KMS-11 (cell line): ENCODE measurements around the gene EEFSEC.
"Not testable (repeated sequence)": the region's sequence is repeated elsewhere in the genome, so short reads cannot be mapped to it uniquely, and the experiment has no call there.

Experiments used
- H2AFZ ChIP-seq: fragments of 200-600 bp; sonication (generic); 2 replicates; pipeline ENCODE4 v1.6.1; 2016; ENCODE audit warnings: antibody characterized with exemption, mixed run types, low read depth
- H3K27ac ChIP-seq: fragments of 200-600 bp; sonication (generic); 2 replicates; pipeline ENCODE4 v1.6.1; 2016; ENCODE audit warnings: mild to moderate bottlenecking, mixed run types
- H3K27me3 ChIP-seq: fragments of 200-600 bp; sonication (generic); 2 replicates; pipeline ENCODE4 v1.6.1; 2017; ENCODE audit warnings: mild to moderate bottlenecking, low read depth, mixed run types, moderate library complexity; ENCODE audit not compliant: insufficient read depth
- H3K36me3 ChIP-seq: fragments of 200-600 bp; sonication (generic); 2 replicates; pipeline ENCODE4 v1.6.1; 2017; ENCODE audit warnings: mild to moderate bottlenecking, mixed run types; ENCODE audit not compliant: insufficient read depth
- H3K4me1 ChIP-seq: fragments of 200-600 bp; sonication (generic); 2 replicates; pipeline ENCODE4 v1.6.1; 2016; ENCODE audit warnings: mild to moderate bottlenecking, low read depth, mixed run types; ENCODE audit not compliant: poor library complexity, severe bottlenecking
- H3K4me2 ChIP-seq: fragments of 200-600 bp; sonication (generic); 2 replicates; pipeline ENCODE4 v1.7.0; 2016; ENCODE audit warnings: mild to moderate bottlenecking, mixed run types
- H3K4me3 ChIP-seq: fragments of 200-600 bp; sonication (generic); IDR thresholded peaks from 2 replicates; pipeline ENCODE4 v1.6.1; 2017; ENCODE audit warnings: low read depth, low read length, mixed read lengths; ENCODE audit not compliant: insufficient read depth
- H3K79me2 ChIP-seq: fragments of 200-600 bp; sonication (generic); 2 replicates; pipeline ENCODE4 v1.6.1; 2016; ENCODE audit warnings: low read depth, mixed run types; ENCODE audit not compliant: insufficient read depth
- H3K9ac ChIP-seq: fragments of 200-600 bp; sonication (generic); 2 replicates; pipeline ENCODE4 v1.6.1; 2016; ENCODE audit warnings: mild to moderate bottlenecking, mixed run types
- H4K20me1 ChIP-seq: fragments of 200-600 bp; sonication (generic); 2 replicates; pipeline ENCODE4 v1.6.1; 2016; ENCODE audit warnings: mild to moderate bottlenecking, mixed run types; ENCODE audit not compliant: insufficient read depth
- CTCF ChIP-seq: fragments of 200-600 bp; sonication (generic); conservative IDR thresholded peaks from 2 replicates; pipeline ENCODE4 v1.6.1; 2017; ENCODE audit warnings: low read depth, mild to moderate bottlenecking, antibody characterized with exemption, low read length, moderate library complexity, mixed read lengths

The EEFSEC gene

DNA sequence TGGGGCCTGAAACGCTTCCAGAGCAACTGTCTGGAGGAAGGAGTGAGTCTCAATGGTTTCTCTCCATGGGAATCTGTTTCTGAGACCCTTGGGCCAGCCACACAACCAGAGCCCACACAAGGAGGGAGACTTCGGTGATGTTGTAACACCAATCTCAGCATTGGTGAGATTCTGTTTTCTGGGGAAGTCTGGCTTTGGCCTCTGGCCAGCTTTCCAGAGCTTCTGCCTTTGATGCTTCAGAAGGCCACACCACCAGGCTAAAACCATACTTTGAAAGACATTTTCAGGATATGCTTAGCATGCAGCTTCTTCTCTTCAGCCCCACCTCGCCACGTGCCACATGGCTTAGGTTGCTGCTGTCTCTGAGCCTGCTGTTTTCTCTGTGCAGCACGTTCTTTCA is 3.6 kb upstream of the EEFSEC start:
- Histone ChIP-seq H3K4me2 (no peak overlapping the region), H2AFZ (no peak overlapping the region), H3K4me1 (peaks cover 6% of the 10 kb centered on the region), H3K9ac (no peak overlapping the region), H3K36me3 (no peaks in the 10 kb centered on the region), H3K27me3 (no peaks in the 10 kb centered on the region), H3K27ac (no peak overlapping the region), H3K4me3 (no peak overlapping the region), H4K20me1 (no peaks in the 10 kb centered on the region), H3K79me2 (peaks cover 7% of the 10 kb centered on the region)
- no peak for TF ChIP-seq CTCF

DNA sequence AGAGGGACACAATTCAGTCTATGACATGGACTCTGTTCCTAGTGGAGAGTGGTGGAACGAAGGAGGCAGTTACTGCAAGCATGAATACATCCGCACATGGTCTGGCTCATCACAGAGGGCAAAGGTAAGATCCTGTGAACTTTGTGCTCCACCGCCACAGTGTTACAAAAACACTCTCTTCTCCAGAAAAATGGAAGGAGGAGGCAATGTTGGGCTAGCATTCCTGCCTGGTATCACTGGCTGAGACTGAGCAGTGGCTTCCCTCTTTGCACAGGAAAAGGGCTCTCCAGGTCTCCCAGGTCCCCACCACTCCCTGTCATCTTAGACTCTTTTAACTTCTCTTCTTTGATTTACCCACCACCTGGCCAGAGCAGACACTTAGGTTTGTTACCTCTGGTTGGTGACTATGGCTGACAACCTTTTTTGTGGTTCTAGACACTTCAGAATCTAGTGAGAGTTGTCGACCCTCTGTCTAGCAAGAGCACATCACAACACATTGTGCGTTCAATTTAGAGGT is 1.5 kb upstream of the EEFSEC start:
- Histone ChIP-seq H3K4me3 (no peak overlapping the region), H2AFZ (no peak overlapping the region)

DNA sequence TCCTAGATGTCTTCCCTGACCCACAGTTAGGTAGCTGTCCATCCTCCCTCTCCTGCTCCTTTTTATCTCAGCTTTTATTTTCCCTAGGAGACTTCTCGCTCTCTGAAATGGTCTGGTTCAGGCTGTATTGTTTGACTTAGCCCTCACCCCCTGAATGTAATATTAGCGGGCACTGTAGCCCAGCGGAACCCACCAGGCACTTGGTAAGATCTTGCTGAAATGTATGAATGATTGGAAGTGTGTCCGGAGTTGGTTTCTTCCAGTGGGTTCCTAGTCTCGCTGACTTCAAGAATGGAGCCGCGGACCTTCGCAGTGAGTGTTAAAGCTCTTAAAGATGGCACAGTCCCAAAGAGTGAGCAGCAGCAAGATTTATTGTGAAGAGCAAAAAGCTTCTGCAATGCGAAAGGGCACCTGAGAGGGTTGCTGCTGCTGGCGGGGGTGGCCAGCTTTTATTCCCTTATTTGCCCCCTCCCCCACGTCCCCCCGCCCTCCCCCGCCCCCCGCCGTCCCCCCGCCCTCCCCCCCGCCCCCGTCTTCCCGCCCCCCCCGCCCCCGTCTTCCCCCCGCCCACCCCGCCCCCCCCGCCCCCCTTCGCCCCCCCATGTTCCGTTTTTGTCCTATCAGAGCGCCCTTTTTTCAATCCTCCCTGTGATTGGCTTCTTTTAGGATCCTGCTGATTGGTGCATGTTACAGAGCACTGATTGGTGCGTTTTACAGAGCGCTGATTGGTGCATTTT is 694 bp upstream of the EEFSEC start:
- no peaks in the 10 kb centered on the region for H4K20me1 ChIP-seq
- H3K27ac ChIP-seq = peak overlapping the region; percentile 66
- H3K4me1 ChIP-seq = peaks cover 11% of the 10 kb centered on the region
- H3K4me2 ChIP-seq = peak overlapping the region; percentile 31; the same call in 1 of the 2 replicates
- H3K9ac ChIP-seq = peak overlapping the region; percentile 69; the same call in 1 of the 2 replicates
- H3K27me3 ChIP-seq = no peaks in the 10 kb centered on the region
- H2AFZ ChIP-seq = peak overlapping the region; percentile 93; the same call in 1 of the 2 replicates
- TF ChIP-seq CTCF = no peak
- no peaks in the 10 kb centered on the region for H3K36me3 ChIP-seq
- H3K79me2 ChIP-seq = peaks cover 13% of the 10 kb centered on the region
- no peak overlapping the region for H3K4me3 ChIP-seq

More for the DNA sequence above, 1.5 kb upstream of the EEFSEC start:
- Histone ChIP-seq H3K9ac (no peak overlapping the region), H3K27ac (no peak overlapping the region), H3K79me2 (peaks cover 13% of the 10 kb centered on the region), H3K27me3 (no peaks in the 10 kb centered on the region), H3K4me2 (no peak overlapping the region), H3K4me1 (peaks cover 11% of the 10 kb centered on the region), H3K36me3 (no peaks in the 10 kb centered on the region), H4K20me1 (no peaks in the 10 kb centered on the region)
- no peak for TF ChIP-seq CTCF

- H3K9ac ChIP-seq = peak overlapping the region; percentile 69; the same call in 1 of the 2 replicates
- H2AFZ ChIP-seq, H4K20me1 ChIP-seq, H3K36me3 ChIP-seq, H3K27me3 ChIP-seq, H3K27ac ChIP-seq: not testable (repeated sequence)
- peaks cover 13% of the 10 kb centered on the region for H3K79me2 ChIP-seq
- H3K4me2 ChIP-seq = peak overlapping the region; percentile 89
- H3K4me3 ChIP-seq = peak overlapping the region; percentile 95
- peaks cover 11% of the 10 kb centered on the region for H3K4me1 ChIP-seq
Measured at GRCh38 chr3:128154354-128154753, 1.1 kb downstream of the EEFSEC start.
